IMR-90 (cell line): Measurements from ENCODE around the gene SLC25A51. TPM values are rescaled to one million over a fixed set of nuclear protein-coding genes. Genes with fewer than 3 reads are reported as not detected.

Experiments
- ATAC-seq: fragments of 200-7000 bp; cut with Tn5 transposase; 2 replicates; pipeline ENCODE4 v1.9.1; 2020; ENCODE audit warnings: low read depth, mild to moderate bottlenecking, moderate library complexity
- BruUV-seq: library from RNA; stranded (reverse); fragments of 400-500 nt; replicated peaks from 2 replicates; lab custom pipeline; 2021; lab: Mats Ljungman, UMichigan
- CTCF ChIA-PET: fragments of 300-600 bp; formaldehyde crosslinking; extraction: SDS; loops from one replicate; lab custom pipeline; 2021; ENCODE audit warnings: antibody characterized with exemption; lab: Yijun Ruan, JAX
- POLR2A ChIA-PET: fragments of 300-600 bp; sonication (Branson Sonifier 250); formaldehyde crosslinking; loops from one replicate; lab custom pipeline; 2022; ENCODE audit warnings: antibody characterized with exemption; ENCODE audit not compliant: unreplicated experiment; lab: Charles Lee
- DNase-seq: peaks from one replicate; pipeline ENCODE4 v3.0.0; 2013
- H2AFZ ChIP-seq: replicated peaks from 2 replicates; pipeline ENCODE3; 2013; ENCODE audit warnings: low read length, mild to moderate bottlenecking; ENCODE audit not compliant: poor library complexity
- H2AK5ac ChIP-seq: 2 replicates; pipeline ENCODE4 v1.6.1; 2013; ENCODE audit warnings: low read depth, low read length, inconsistent platforms
- H2AK9ac ChIP-seq: replicated peaks from 2 replicates; pipeline ENCODE3; 2013; ENCODE audit warnings: mild to moderate bottlenecking, low read depth, low read length, moderate library complexity; ENCODE audit not compliant: poor library complexity
- H2BK120ac ChIP-seq: 2 replicates; pipeline ENCODE4 v1.6.1; 2013; ENCODE audit warnings: low read depth, low read length, inconsistent platforms
- H2BK15ac ChIP-seq: 3 replicates; pipeline ENCODE4 v1.6.1; 2013; ENCODE audit warnings: low read depth, low read length, inconsistent platforms
- H2BK20ac ChIP-seq: 2 replicates; pipeline ENCODE4 v1.6.1; 2013; ENCODE audit warnings: low read depth, mild to moderate bottlenecking, inconsistent platforms, low read length, moderate library complexity
- H2BK5ac ChIP-seq: 2 replicates; pipeline ENCODE4 v1.6.1; 2013; ENCODE audit warnings: mild to moderate bottlenecking, low read depth, low read length, inconsistent platforms; ENCODE audit not compliant: poor library complexity, severe bottlenecking
- H3K14ac ChIP-seq: replicated peaks from 2 replicates; pipeline ENCODE4 v1.6.1; 2013; ENCODE audit warnings: low read depth, low read length, inconsistent platforms
- H3K18ac ChIP-seq: 2 replicates; pipeline ENCODE4 v1.6.1; 2013; ENCODE audit warnings: low read depth, low read length, control low read depth
- H3K23ac ChIP-seq: 2 replicates; pipeline ENCODE4 v1.6.1; 2013; ENCODE audit warnings: low read depth, low read length, inconsistent platforms
- H3K27ac ChIP-seq: 2 replicates; pipeline ENCODE4 v1.5.1; 2013; ENCODE audit warnings: mild to moderate bottlenecking, control low read depth, low read length; ENCODE audit not compliant: insufficient read depth
- H3K27me3 ChIP-seq: 2 replicates; pipeline ENCODE4 v1.6.1; 2013; ENCODE audit warnings: low read length; ENCODE audit not compliant: control insufficient read depth, insufficient read depth
- H3K36me3 ChIP-seq: 2 replicates; pipeline ENCODE4 v1.6.1; 2013; ENCODE audit warnings: low read length, mixed read lengths; ENCODE audit not compliant: control insufficient read depth, insufficient read depth
- H3K4ac ChIP-seq: 2 replicates; pipeline ENCODE4 v1.6.1; 2013; ENCODE audit warnings: low read depth, low read length, inconsistent platforms
- H3K4me1 ChIP-seq: 2 replicates; pipeline ENCODE4 v1.6.1; 2013; ENCODE audit warnings: low read length, mixed read lengths; ENCODE audit not compliant: control insufficient read depth, insufficient read depth
- H3K4me2 ChIP-seq: 2 replicates; pipeline ENCODE4 v1.6.1; 2013; ENCODE audit warnings: low read depth, mild to moderate bottlenecking, control low read depth, low read length, moderate library complexity
- H3K4me3 ChIP-seq: 2 replicates; pipeline ENCODE4 v1.5.1; 2013; ENCODE audit warnings: low read depth, mild to moderate bottlenecking, control low read depth, low read length, moderate library complexity; ENCODE audit not compliant: insufficient read depth
- H3K56ac ChIP-seq: 2 replicates; pipeline ENCODE4 v1.6.1; 2013; ENCODE audit warnings: low read length, inconsistent platforms; ENCODE audit not compliant: insufficient read depth; ENCODE audit errors: extremely low read depth
- H3K79me1 ChIP-seq, 2 experiments: 2 replicates each; pipeline ENCODE4 v1.6.1; 2013; ENCODE audit warnings: low read length in 2 of 2, inconsistent platforms in 1 of 2, low read depth in 1 of 2
- H3K9ac ChIP-seq: 2 replicates; pipeline ENCODE4 v1.6.1; 2013; ENCODE audit warnings: low read depth, low read length, control low read depth
- H3K9me1 ChIP-seq: 2 replicates; pipeline ENCODE4 v1.6.1; 2013; ENCODE audit warnings: low read length, inconsistent platforms; ENCODE audit not compliant: insufficient read depth
- H3K9me3 ChIP-seq: 2 replicates; pipeline ENCODE4 v1.6.1; 2013; ENCODE audit warnings: low read length; ENCODE audit not compliant: control insufficient read depth, insufficient read depth
- H4K20me1 ChIP-seq: 2 replicates; pipeline ENCODE4 v1.6.1; 2013; ENCODE audit warnings: low read length, inconsistent platforms; ENCODE audit not compliant: insufficient read depth
- H4K5ac ChIP-seq: 2 replicates; pipeline ENCODE4 v1.6.1; 2013; ENCODE audit warnings: mild to moderate bottlenecking, low read depth, low read length, control low read depth
- H4K8ac ChIP-seq, 2 experiments: 2 replicates each; pipeline ENCODE4 v1.6.1; 2013; ENCODE audit warnings: low read depth in 2 of 2, low read length in 2 of 2, control low read depth in 1 of 2, inconsistent platforms in 1 of 2
- H4K91ac ChIP-seq: 2 replicates; pipeline ENCODE4 v1.6.1; 2013; ENCODE audit warnings: low read depth, low read length, inconsistent platforms; ENCODE audit not compliant: insufficient read depth
- CEBPB ChIP-seq: IDR thresholded peaks from 2 replicates; pipeline ENCODE4 v1.6.1; 2012; ENCODE audit warnings: low read depth, low read length, improper control_type of control experiment
- CTCF ChIP-seq: conservative IDR thresholded peaks from 2 replicates; pipeline ENCODE4 v1.5.1; 2012; ENCODE audit warnings: mild to moderate bottlenecking, low read depth, low read length, improper control_type of control experiment
- ELK1 ChIP-seq: fragments of 150-350 bp; IDR thresholded peaks from 2 replicates; pipeline ENCODE4 v1.6.1; 2016; ENCODE audit warnings: low read depth, mild to moderate bottlenecking, low read length, moderate library complexity, borderline replicate concordance
- FOS ChIP-seq: fragments of 150-350 bp; IDR thresholded peaks from 2 replicates; pipeline ENCODE4 v1.6.1; 2016; ENCODE audit warnings: low read depth, low read length
- MAFK ChIP-seq: IDR thresholded peaks from 2 replicates; pipeline ENCODE4 v1.6.1; 2012; ENCODE audit warnings: low read depth, low read length, improper control_type of control experiment
- MAZ ChIP-seq: IDR thresholded peaks from 2 replicates; pipeline ENCODE4 v1.6.1; 2012; ENCODE audit warnings: low read depth, mild to moderate bottlenecking, low read length, improper control_type of control experiment, moderate library complexity, borderline replicate concordance
- MXI1 ChIP-seq: IDR thresholded peaks from 2 replicates; pipeline ENCODE4 v1.6.1; 2012; ENCODE audit warnings: low read depth, mild to moderate bottlenecking, low read length, moderate library complexity, borderline replicate concordance
- NFE2L2 ChIP-seq: fragments of 150-350 bp; IDR thresholded peaks from 2 replicates; pipeline ENCODE4 v1.6.1; 2016; ENCODE audit warnings: low read depth, mild to moderate bottlenecking, low read length
- POLR2A ChIP-seq: IDR thresholded peaks from 2 replicates; pipeline ENCODE4 v1.6.1; 2012; ENCODE audit warnings: mild to moderate bottlenecking, low read depth, low read length
- RAD21 ChIP-seq: IDR thresholded peaks from 2 replicates; pipeline ENCODE4 v1.6.1; 2012; ENCODE audit warnings: low read length, improper control_type of control experiment
- RCOR1 ChIP-seq: IDR thresholded peaks from 2 replicates; pipeline ENCODE4 v1.6.1; 2012; ENCODE audit warnings: mild to moderate bottlenecking, low read length, improper control_type of control experiment; ENCODE audit not compliant: insufficient replicate concordance
- RFX5 ChIP-seq: IDR thresholded peaks from 2 replicates; pipeline ENCODE4 v1.8.0; 2012; ENCODE audit warnings: low read depth, mild to moderate bottlenecking, low read length, moderate library complexity
- USF2 ChIP-seq: fragments of 150-350 bp; IDR thresholded peaks from 2 replicates; pipeline ENCODE4 v1.6.1; 2017; ENCODE audit warnings: mild to moderate bottlenecking, antibody characterized with exemption, low read length, low read depth
- WGBS, 2 experiments: methylation state at CpG; one replicate each; pipeline versions ENCODE4 v1.1.5 to v1.1.7; 2013; ENCODE audit warnings: missing lambda C conversion rate in 2 of 2; ENCODE audit not compliant: insufficient read length in 1 of 2; ENCODE audit errors: extremely low coverage in 2 of 2; 5-methylcytosine and 5-hydroxymethylcytosine counted together
- dilution Hi-C: fragments of 300-500 bp; cut with HindIII; formaldehyde crosslinking; loops from one replicate; pipeline ENCODE4 v1.14.3; 2018; ENCODE audit warnings: low sequenced_read_pairs; ENCODE audit not compliant: unreplicated experiment
- in situ Hi-C: fragments of 300-500 bp; cut with MboI; formaldehyde crosslinking; loops from 3 replicates; pipeline ENCODE4 v1.14.3; 2019; ENCODE audit warnings: low sequenced_read_pairs, inconsistent platforms, mixed read lengths
- intact Hi-C: fragments of 100-400 bp; cut with micrococcal nuclease; formaldehyde crosslinking; loops from 2 replicates; pipeline ENCODE4 v1.10.0; 2022
- polyA plus RNA-seq, 3 experiments: library from polyadenylated mRNA; depleted of rRNA; stranded (reverse); fragments of >200 nt; gene quantifications; 2 replicates each; pipeline ENCODE4 v1.2.3, GENCODE V29; 2012; ENCODE audit warnings: low replicate concordance in 1 of 3
- total RNA-seq: library from RNA; depleted of rRNA; stranded (reverse); fragments of >200 nt; gene quantifications from 2 replicates; pipeline ENCODE4 v1.2.3, GENCODE V29; 2012

The SLC25A51 gene
- total and polyA plus RNA-seq, 2 of the 4 experiments (the other 2 are of a cell fraction) = 14.1 to 81.6 TPM

GRCh38 chr9:37921546-37922300 is 17.8 kb upstream of the SLC25A51 start (continued):
- no peak for TF ChIP-seq MAZ
- no peak for TF ChIP-seq POLR2A

GRCh38 chr9:37921168-37921510 is 17.2 kb upstream of the SLC25A51 start:
- no peak overlapping the region for H2AK5ac ChIP-seq
- H4K91ac ChIP-seq = no peak overlapping the region
- no TSS peak for BruUV-seq
- no peak overlapping the region for H2BK20ac ChIP-seq
- intact Hi-C loops = no loop called here
- H3K56ac ChIP-seq = no peak overlapping the region
- no peak overlapping the region for H2BK5ac ChIP-seq
- H3K9me1 ChIP-seq = peaks cover 12% of the 10 kb centered on the region
- peaks cover 22% of the 10 kb centered on the region for H4K20me1 ChIP-seq
- H3K18ac ChIP-seq = no peak overlapping the region
- WGBS, 2 experiments = 58% methylated on average over 2 of the region's 7 CpGs; no CpG with 5 or more reads in 1 of the 2 experiments
- DNase-seq (no peak), ATAC-seq (no peak)
- H3K14ac ChIP-seq = no peak overlapping the region
- peaks cover 52% of the 10 kb centered on the region for H3K36me3 ChIP-seq
- in situ Hi-C loops = loop anchor here (10.0 kb wide), 1 partner anchor 144 kb away; the partner anchor contains the start of gene SHB
- H2BK120ac ChIP-seq = no peak overlapping the region
- H3K4me2 ChIP-seq = no peak overlapping the region
- H2AFZ ChIP-seq = no peak overlapping the region
- no peaks in the 10 kb centered on the region for H3K27me3 ChIP-seq
- H3K79me1 ChIP-seq = peaks cover 54 to 87% of the 10 kb centered on the region in 2 experiments; a peak in 3 of 4 replicates
- H4K5ac ChIP-seq = no peak overlapping the region
- H3K27ac ChIP-seq = no peak overlapping the region
- no peak overlapping the region for H3K9ac ChIP-seq
- H3K4me3 ChIP-seq = no peak overlapping the region
- no peak overlapping the region for H2AK9ac ChIP-seq
- H3K9me3 ChIP-seq = no peaks in the 10 kb centered on the region
- ChIA-PET CTCF (no interaction called here), POLR2A (no interaction called here)
- no peak overlapping the region for H3K4ac ChIP-seq
- H3K4me1 ChIP-seq = peaks cover 9% of the 10 kb centered on the region
- no peak overlapping the region for H4K8ac ChIP-seq
- dilution Hi-C loops = loop anchor here (25.0 kb wide), 1 partner anchor 466 kb away; the partner anchor contains the start of gene ALDH1B1
- H2BK15ac ChIP-seq = no peak overlapping the region
- no peak overlapping the region for H3K23ac ChIP-seq
- TF ChIP-seq ELK1 = no peak
- no peak for TF ChIP-seq CEBPB
- no peak for TF ChIP-seq CTCF
- no peak for TF ChIP-seq MXI1
- TF ChIP-seq RCOR1 = no peak
- no peak for TF ChIP-seq MAFK
- TF ChIP-seq USF2 = no peak
- TF ChIP-seq FOS = no peak
- TF ChIP-seq RAD21 = no peak
- TF ChIP-seq NFE2L2 = no peak
- TF ChIP-seq RFX5 = no peak
